ENCODE results near the gene LITAFD. TPM values are rescaled to one million over a fixed set of nuclear protein-coding genes. Genes with fewer than 3 reads are reported as not detected.
A peak's percentile ranks its signal among the peaks of the same experiment; 100 is the strongest.

Gene LITAFD
- total and polyA plus RNA-seq, 2 experiments from 2014 or later = 0.43 TPM; not detected in 1

- TF ChIP-seq, protein P1, sequence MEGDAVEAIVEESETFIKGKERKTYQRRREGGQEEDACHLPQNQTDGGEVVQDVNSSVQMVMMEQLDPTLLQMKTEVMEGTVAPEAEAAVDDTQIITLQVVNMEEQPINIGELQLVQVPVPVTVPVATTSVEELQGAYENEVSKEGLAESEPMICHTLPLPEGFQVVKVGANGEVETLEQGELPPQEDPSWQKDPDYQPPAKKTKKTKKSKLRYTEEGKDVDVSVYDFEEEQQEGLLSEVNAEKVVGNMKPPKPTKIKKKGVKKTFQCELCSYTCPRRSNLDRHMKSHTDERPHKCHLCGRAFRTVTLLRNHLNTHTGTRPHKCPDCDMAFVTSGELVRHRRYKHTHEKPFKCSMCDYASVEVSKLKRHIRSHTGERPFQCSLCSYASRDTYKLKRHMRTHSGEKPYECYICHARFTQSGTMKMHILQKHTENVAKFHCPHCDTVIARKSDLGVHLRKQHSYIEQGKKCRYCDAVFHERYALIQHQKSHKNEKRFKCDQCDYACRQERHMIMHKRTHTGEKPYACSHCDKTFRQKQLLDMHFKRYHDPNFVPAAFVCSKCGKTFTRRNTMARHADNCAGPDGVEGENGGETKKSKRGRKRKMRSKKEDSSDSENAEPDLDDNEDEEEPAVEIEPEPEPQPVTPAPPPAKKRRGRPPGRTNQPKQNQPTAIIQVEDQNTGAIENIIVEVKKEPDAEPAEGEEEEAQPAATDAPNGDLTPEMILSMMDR (IDR thresholded peaks at IDR 0.05; ENCODE audit: low read depth, low read length) = no peak
- no peaks in the 10 kb centered on the region for H3K4me1 ChIP-seq (ENCODE audit: low read depth)
- no peak overlapping the region for H3K27ac ChIP-seq
- no peaks in the 10 kb centered on the region for H3K9me3 ChIP-seq (ENCODE audit: low read depth)
- H3K36me3 ChIP-seq = peaks cover 76% of the 10 kb centered on the region
- no peaks in the 10 kb centered on the region for H3K27me3 ChIP-seq
- DNase-seq (ENCODE audit: low read depth in 1 of 2, low spot score in 1 of 2) = no peak
- no peak overlapping the region for H3K4me3 ChIP-seq
These were observed 37.8 kb downstream of the LITAFD start for GRCh38 chr16:8919934-8920462.

DNA sequence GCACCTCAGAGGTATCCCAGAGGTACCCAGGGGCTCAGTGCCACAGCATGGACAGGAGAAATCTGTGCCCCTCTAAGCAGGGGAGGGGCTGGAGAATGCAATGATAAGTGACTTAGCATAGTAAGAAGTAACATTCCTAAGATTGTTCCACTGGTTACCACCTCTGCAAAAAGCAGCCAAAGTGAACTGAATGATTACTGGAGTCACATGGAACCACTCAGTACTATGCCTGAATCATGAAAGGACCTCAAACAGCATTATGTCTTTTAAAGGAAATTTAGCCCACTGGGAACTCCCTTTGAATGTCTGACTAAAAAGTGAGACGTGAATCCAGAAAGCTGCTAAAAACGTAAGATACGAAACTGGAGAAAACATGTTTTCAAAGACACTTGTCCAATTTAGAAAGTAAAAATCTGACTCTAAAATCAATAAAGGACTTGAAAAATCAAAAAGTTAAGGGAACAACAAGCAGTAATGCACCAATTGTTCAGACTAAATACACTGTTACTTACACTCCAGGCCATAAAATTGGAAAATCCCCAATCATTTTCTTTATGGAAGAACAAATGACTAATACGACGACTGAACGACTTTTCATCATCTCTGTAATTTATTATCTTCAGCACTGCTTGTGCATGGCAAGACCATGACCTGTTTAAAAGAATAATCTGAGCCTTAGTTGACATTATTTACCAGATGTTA is 38.6 kb downstream of the LITAFD start:
- Histone ChIP-seq H3K4me3 (no peak overlapping the region), H3K27ac (peak overlapping the region; percentile 1), H3K4me1 (ENCODE audit: low read depth) (no peaks in the 10 kb centered on the region), H3K36me3 (peaks cover 68% of the 10 kb centered on the region), H3K27me3 (no peaks in the 10 kb centered on the region), H3K9me3 (ENCODE audit: low read depth) (no peaks in the 10 kb centered on the region)
- DNase-seq (ENCODE audit: low read depth in 1 of 2, low spot score in 1 of 2) = peak in 1 of 2 donors; percentile 24
- TF ChIP-seq, protein P1 (IDR thresholded peaks at IDR 0.05; ENCODE audit: low read depth, low read length) = no peak

DNA sequence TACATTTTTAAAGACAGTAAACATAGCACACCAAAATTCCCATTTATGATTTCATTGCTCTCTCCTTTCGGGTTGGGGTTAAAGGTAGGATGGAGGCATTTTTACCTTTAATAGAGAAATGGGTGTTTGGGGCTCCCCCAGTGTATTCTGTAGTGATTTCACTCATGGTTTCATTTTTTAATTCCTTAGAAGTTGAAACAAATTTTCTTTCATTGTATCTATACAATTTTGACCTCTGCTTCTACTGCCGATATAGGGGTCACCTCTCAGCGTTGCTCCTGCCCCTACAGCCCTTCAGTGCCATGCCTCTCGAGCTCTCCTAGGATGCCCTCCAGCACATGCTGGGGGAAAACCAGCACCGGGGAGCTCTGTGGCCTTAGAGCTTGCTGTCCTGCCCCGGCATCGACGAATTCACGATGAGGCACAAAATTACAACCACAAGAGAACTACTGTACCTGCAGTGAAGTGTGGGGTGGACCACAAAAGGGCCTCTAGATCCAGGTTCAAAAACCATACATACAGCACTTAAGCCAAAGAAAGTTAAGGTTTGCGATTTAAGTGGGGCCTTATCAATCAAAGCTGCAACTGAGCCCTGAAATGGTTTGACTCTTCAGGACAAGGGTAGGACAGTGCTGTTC is 39.3 kb downstream of the LITAFD start:
- TF ChIP-seq, protein P1 (IDR thresholded peaks at IDR 0.05; ENCODE audit: low read depth, low read length) = no peak
- no peak for DNase-seq (ENCODE audit: low read depth in 1 of 2, low spot score in 1 of 2)
- H3K9me3 ChIP-seq (ENCODE audit: low read depth) = no peaks in the 10 kb centered on the region
- no peaks in the 10 kb centered on the region for H3K4me1 ChIP-seq (ENCODE audit: low read depth)
- no peaks in the 10 kb centered on the region for H3K27me3 ChIP-seq
- H3K36me3 ChIP-seq = peaks cover 64% of the 10 kb centered on the region
- no peak overlapping the region for H3K4me3 ChIP-seq
- H3K27ac ChIP-seq = peak overlapping the region; percentile 1

DNA sequence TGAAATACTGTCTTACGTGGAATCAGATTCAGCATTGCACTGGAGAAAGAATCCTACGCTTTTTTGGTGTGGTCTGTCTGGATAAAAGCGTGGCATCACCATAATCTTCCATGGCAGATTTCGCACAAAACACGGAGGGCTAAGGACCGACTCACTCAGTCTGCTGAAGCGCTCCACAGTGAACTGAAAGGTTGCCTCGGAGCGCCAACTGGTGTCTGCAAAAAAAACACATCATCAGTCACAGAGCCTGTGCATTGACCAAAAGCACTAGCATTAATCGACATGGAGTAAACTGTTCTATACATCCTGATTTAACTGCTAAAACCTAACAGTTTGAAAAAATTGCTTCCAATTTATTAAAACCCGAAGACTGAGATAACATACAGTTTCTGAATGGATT is 41.0 kb downstream of the LITAFD start:
- H3K27ac ChIP-seq = peak overlapping the region; percentile 35
- no peak overlapping the region for H3K4me3 ChIP-seq
- no peaks in the 10 kb centered on the region for H3K9me3 ChIP-seq (ENCODE audit: low read depth)
- TF ChIP-seq, protein P1 (IDR thresholded peaks at IDR 0.05; ENCODE audit: low read depth, low read length) = no peak
- no peaks in the 10 kb centered on the region for H3K4me1 ChIP-seq (ENCODE audit: low read depth)
- no peaks in the 10 kb centered on the region for H3K27me3 ChIP-seq
- DNase-seq (ENCODE audit: low read depth in 1 of 2, low spot score in 1 of 2) = no peak
- H3K36me3 ChIP-seq = peaks cover 50% of the 10 kb centered on the region

GRCh38 chr16:8924214-8924613 is 42.1 kb downstream of the LITAFD start:
- H3K27me3 ChIP-seq = no peaks in the 10 kb centered on the region
- peaks cover 39% of the 10 kb centered on the region for H3K36me3 ChIP-seq
- no peak overlapping the region for H3K4me3 ChIP-seq
- DNase-seq (ENCODE audit: low read depth in 1 of 2, low spot score in 1 of 2) = no peak
- H3K4me1 ChIP-seq (ENCODE audit: low read depth) = no peaks in the 10 kb centered on the region
- TF ChIP-seq, protein P1 (IDR thresholded peaks at IDR 0.05; ENCODE audit: low read depth, low read length) = no peak
- no peaks in the 10 kb centered on the region for H3K9me3 ChIP-seq (ENCODE audit: low read depth)
- no peak overlapping the region for H3K27ac ChIP-seq

Measured in cardiac muscle cell (in vitro differentiated cells and primary cell).